ENCODE results near the gene KLF7.

Gene KLF7

DNA sequence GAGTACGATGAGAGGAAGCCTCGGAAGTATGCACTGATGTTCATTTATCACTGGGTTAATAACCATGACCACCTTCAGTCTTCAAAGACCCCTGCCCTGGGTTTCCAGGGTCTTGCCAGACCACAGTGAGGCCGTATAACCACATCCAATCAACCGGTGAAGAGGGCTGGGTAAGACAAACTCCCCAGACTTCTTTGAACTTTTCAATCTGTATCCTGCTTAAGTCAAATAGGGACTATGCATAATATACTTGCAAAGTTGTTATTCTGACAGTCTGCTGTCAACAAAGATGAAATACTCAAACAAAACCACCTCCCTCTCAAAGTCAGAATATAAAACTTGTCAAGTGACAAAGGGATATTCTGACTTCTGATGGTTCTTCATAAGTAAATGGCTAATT is 54.0 kb downstream of the KLF7 start:
- in situ Hi-C loops (cut with HindIII; ENCODE audit: low pct_ligation_motif_present, low sequenced_read_pairs): no loop called here
- Histone ChIP-seq H3K36me3 (replicated peaks) (peaks cover 33% of the 10 kb centered on the region), H3K27me3 (replicated peaks) (no peaks in the 10 kb centered on the region)

DNA sequence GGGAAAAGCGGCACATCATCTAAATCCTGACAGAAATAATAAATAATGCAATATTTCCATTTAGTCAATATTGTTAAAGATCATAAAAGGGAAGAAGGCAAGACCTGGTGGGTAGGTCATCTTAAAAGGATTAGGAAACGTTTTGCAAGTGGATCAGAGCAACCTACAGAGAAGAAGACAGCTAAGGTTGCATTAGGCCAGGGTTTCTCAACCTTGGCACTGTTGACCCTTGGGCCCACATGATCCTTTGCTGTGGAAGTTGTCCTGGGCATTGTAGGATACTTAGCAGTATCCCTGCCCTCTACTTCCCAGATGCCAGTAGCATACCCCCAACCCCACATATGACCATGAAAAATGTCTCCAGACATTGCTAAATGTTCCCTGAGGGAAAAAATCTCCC is 55.0 kb downstream of the KLF7 start:
- in situ Hi-C loops (cut with HindIII; ENCODE audit: low pct_ligation_motif_present, low sequenced_read_pairs): no loop called here
- H3K27me3 ChIP-seq (replicated peaks): no peaks in the 10 kb centered on the region
- H3K27ac ChIP-seq: no peak overlapping the region
- H3K36me3 ChIP-seq (replicated peaks): peaks cover 42% of the 10 kb centered on the region
- no peak overlapping the region for H3K4me3 ChIP-seq (ENCODE audit: low read depth, low read length)
- TF ChIP-seq, protein P1, sequence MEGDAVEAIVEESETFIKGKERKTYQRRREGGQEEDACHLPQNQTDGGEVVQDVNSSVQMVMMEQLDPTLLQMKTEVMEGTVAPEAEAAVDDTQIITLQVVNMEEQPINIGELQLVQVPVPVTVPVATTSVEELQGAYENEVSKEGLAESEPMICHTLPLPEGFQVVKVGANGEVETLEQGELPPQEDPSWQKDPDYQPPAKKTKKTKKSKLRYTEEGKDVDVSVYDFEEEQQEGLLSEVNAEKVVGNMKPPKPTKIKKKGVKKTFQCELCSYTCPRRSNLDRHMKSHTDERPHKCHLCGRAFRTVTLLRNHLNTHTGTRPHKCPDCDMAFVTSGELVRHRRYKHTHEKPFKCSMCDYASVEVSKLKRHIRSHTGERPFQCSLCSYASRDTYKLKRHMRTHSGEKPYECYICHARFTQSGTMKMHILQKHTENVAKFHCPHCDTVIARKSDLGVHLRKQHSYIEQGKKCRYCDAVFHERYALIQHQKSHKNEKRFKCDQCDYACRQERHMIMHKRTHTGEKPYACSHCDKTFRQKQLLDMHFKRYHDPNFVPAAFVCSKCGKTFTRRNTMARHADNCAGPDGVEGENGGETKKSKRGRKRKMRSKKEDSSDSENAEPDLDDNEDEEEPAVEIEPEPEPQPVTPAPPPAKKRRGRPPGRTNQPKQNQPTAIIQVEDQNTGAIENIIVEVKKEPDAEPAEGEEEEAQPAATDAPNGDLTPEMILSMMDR (IDR thresholded peaks at IDR 0.05; ENCODE audit: low read depth, low read length, missing control alignments): no peak
- DNase-seq: no peak

More for the DNA sequence above, 54.0 kb downstream of the KLF7 start:
- H3K27ac ChIP-seq: no peak overlapping the region
- TF ChIP-seq, protein P1 (IDR thresholded peaks at IDR 0.05; ENCODE audit: low read depth, low read length, missing control alignments): no peak
- no peak overlapping the region for H3K4me3 ChIP-seq (ENCODE audit: low read depth, low read length)
- DNase-seq: no peak

DNA sequence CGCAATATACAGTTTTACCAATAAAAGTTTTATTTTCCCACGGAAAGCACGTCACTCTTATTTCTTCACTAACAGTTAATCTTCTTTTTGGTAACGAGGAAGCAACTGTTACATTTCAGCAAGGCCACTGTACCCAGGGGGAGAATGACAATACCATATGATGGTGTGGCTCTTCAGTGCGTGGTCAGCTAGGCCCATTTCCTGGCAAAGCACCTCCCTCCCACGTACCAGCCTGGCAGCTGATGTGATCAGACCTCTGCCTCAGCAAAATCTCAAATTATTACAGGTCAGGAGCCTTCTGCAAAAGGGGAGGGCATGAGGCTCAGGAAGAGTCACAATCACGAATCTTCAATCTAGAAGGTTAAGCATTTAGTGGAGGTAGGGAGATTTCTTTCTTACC is 55.4 kb downstream of the KLF7 start:
- no peak overlapping the region for H3K4me3 ChIP-seq (ENCODE audit: low read depth, low read length)
- DNase-seq: no peak
- no peaks in the 10 kb centered on the region for H3K27me3 ChIP-seq (replicated peaks)
- in situ Hi-C loops (cut with HindIII; ENCODE audit: low pct_ligation_motif_present, low sequenced_read_pairs): no loop called here
- TF ChIP-seq, protein P1 (IDR thresholded peaks at IDR 0.05; ENCODE audit: low read depth, low read length, missing control alignments): no peak
- H3K36me3 ChIP-seq (replicated peaks): peaks cover 46% of the 10 kb centered on the region
- no peak overlapping the region for H3K27ac ChIP-seq

DNA sequence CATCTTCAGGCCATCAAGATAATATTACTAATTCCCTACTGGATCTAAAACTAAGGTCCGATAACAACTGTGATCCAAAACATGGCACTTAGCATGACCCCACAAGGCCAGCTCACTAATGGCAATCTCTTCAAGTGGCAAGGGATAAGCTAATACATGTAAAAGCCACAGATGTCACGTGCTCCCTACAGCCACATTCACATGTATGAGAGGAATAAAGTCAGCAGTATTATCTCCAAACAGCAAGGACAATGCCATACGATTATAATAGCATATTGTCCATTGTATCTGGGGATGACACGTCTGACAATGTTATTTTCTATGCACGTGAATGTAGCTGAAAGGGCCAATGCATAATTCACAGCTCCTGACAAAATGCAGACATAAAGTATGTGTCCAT is 56.0 kb downstream of the KLF7 start:
- Histone ChIP-seq H3K27ac (no peak overlapping the region), H3K4me3 (ENCODE audit: low read depth, low read length) (no peak overlapping the region), H3K36me3 (replicated peaks) (peaks cover 51% of the 10 kb centered on the region), H3K27me3 (replicated peaks) (no peaks in the 10 kb centered on the region)
- TF ChIP-seq, protein P1 (IDR thresholded peaks at IDR 0.05; ENCODE audit: low read depth, low read length, missing control alignments): no peak
- in situ Hi-C loops (cut with HindIII; ENCODE audit: low pct_ligation_motif_present, low sequenced_read_pairs): no loop called here
- DNase-seq: no peak

DNA sequence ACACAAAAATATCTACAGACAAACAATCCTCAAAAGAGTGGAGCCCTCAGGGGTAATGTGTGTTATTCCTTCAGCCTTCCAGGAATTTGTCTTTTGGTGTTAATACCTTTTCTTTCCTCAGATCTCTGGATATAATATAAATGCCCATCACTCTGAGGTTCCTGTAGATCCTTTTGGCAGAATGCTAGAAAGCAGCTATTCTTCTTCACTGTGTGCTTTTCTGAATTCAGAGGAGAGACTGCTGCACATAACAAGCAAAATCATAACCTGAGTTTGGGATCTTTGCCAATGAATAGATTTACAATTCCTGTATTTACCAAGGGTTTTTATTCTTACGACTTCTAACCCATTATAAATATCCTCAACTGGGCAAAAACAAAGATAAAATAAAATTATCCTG is 57.3 kb downstream of the KLF7 start:
- no peak for DNase-seq
- H3K36me3 ChIP-seq (replicated peaks): peaks cover 65% of the 10 kb centered on the region
- in situ Hi-C loops (cut with HindIII; ENCODE audit: low pct_ligation_motif_present, low sequenced_read_pairs): no loop called here
- no peak overlapping the region for H3K4me3 ChIP-seq (ENCODE audit: low read depth, low read length)
- H3K27ac ChIP-seq: no peak overlapping the region
- no peaks in the 10 kb centered on the region for H3K27me3 ChIP-seq (replicated peaks)
- TF ChIP-seq, protein P1 (IDR thresholded peaks at IDR 0.05; ENCODE audit: low read depth, low read length, missing control alignments): no peak

DNA sequence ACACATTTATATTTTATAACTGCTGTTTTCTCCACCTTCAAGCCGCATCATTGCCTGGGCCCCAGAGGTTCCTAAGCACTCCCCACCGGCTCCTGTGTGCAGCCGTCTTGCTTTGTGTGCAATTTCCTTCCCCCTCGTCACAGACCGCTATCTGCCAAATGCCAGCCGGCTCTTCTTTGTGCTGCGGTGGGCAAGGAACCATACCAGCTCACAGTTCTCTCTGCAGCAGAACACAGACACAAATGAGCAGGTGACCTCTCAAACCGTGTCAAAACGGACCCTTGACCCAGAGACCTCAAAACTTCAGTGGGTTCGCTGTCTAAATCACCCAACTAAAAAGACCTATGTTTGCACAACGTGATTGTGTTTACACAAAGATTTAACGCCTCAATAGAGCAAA is 58.2 kb downstream of the KLF7 start:
- Histone ChIP-seq H3K4me3 (ENCODE audit: low read depth, low read length) (no peak overlapping the region), H3K27ac (no peak overlapping the region), H3K27me3 (replicated peaks) (no peaks in the 10 kb centered on the region), H3K36me3 (replicated peaks) (peaks cover 70% of the 10 kb centered on the region)
- in situ Hi-C loops (cut with HindIII; ENCODE audit: low pct_ligation_motif_present, low sequenced_read_pairs): no loop called here
- no peak for DNase-seq
- TF ChIP-seq, protein P1 (IDR thresholded peaks at IDR 0.05; ENCODE audit: low read depth, low read length, missing control alignments): no peak

Measured in brain microvascular endothelial cell (primary cell).